Caco-2 (cell line): ENCODE data around the gene VSIG1. TPM values are rescaled to one million over a fixed set of nuclear protein-coding genes. Genes with fewer than 3 reads are reported as not detected.

Experiments used
- BruUV-seq: library from RNA; stranded (reverse); fragments of 400-500 nt; replicated peaks from 2 replicates; lab custom pipeline; 2021; lab: Mats Ljungman, UMichigan
- CTCF ChIA-PET: fragments of 300-600 bp; sonication (Branson Sonifier 250); formaldehyde crosslinking; loops from one replicate; lab custom pipeline; 2022; ENCODE audit warnings: antibody characterized with exemption; lab: Charles Lee
- POLR2A ChIA-PET: fragments of 300-600 bp; sonication (Branson Sonifier 250); formaldehyde crosslinking; loops from one replicate; lab custom pipeline; 2022; ENCODE audit warnings: antibody characterized with exemption; lab: Charles Lee
- DNase-seq, 2 experiments: peaks; one replicate each; pipeline versions ENCODE4 v3.0.0 to v3.0.0-alpha.2; 2020 to 2022
- H3K27me3 ChIP-seq: replicated peaks from 2 replicates; pipeline ENCODE4 v1.6.0; 2011; ENCODE audit warnings: low read length; ENCODE audit not compliant: control insufficient read depth, insufficient read depth
- H3K36me3 ChIP-seq: 2 replicates; pipeline ENCODE4 v1.5.1; 2011; ENCODE audit warnings: low read length; ENCODE audit not compliant: control insufficient read depth, insufficient read depth
- H3K4me1 ChIP-seq: fragments of 250-450 bp; sonication (Bioruptor Pico); 2 replicates; pipeline ENCODE4 v1.5.1; 2020; ENCODE audit warnings: mild to moderate bottlenecking
- H3K4me3 ChIP-seq: 2 replicates; pipeline ENCODE4 v1.5.1; 2011; ENCODE audit warnings: low read depth, mild to moderate bottlenecking, control low read depth, low read length
- H3K9me3 ChIP-seq: fragments of 250-450 bp; sonication (Bioruptor Pico); 2 replicates; pipeline ENCODE4 v1.5.1; 2020; ENCODE audit warnings: mild to moderate bottlenecking, moderate library complexity
- H3K27ac Mint-ChIP-seq: one replicate; pipeline ENCODE4 v1.8.0; 2022; ENCODE audit warnings: mixed read lengths; ENCODE audit not compliant: unreplicated experiment
- H3K27me3 Mint-ChIP-seq: one replicate; pipeline ENCODE4 v1.8.0; 2022; ENCODE audit warnings: mixed read lengths; ENCODE audit not compliant: insufficient read depth, unreplicated experiment
- H3K36me3 Mint-ChIP-seq: one replicate; pipeline ENCODE4 v1.8.0; 2022; ENCODE audit warnings: mild to moderate bottlenecking, mixed read lengths; ENCODE audit not compliant: insufficient read depth, unreplicated experiment
- H3K4me1 Mint-ChIP-seq: one replicate; pipeline ENCODE4 v1.8.0; 2022; ENCODE audit warnings: low read depth, mixed read lengths; ENCODE audit not compliant: unreplicated experiment
- H3K4me3 Mint-ChIP-seq: one replicate; pipeline ENCODE4 v1.8.0; 2022; ENCODE audit warnings: mild to moderate bottlenecking, moderate library complexity, mixed read lengths; ENCODE audit not compliant: unreplicated experiment
- H3K9me3 Mint-ChIP-seq: one replicate; pipeline ENCODE4 v1.8.0; 2022; ENCODE audit warnings: mixed read lengths; ENCODE audit not compliant: unreplicated experiment
- intact Hi-C: fragments of 100-400 bp; cut with micrococcal nuclease; formaldehyde crosslinking; loops from one replicate; pipeline ENCODE4 v1.10.0; 2022; ENCODE audit not compliant: unreplicated experiment
- total RNA-seq: library from RNA; stranded (reverse); gene quantifications from 2 replicates; pipeline ENCODE4 v1.2.3, GENCODE V29; 2022
- TF ChIP-seq, protein P1 (sequence below), 2 experiments: fragments of 200-600 bp in 1 of 2; IDR thresholded peaks; 1 replicate in 1 of 2; 2 replicates in 1 of 2; pipeline versions ENCODE4 v1.5.1 to v1.8.0; 2011 to 2022; ENCODE audit warnings: antibody characterized with exemption in 1 of 2, control low read depth in 1 of 2, inconsistent platforms in 1 of 2, low read depth in 1 of 2, low read length in 1 of 2, mild to moderate bottlenecking in 1 of 2, moderate library complexity in 1 of 2; ENCODE audit not compliant: insufficient read depth in 1 of 2, severe bottlenecking in 1 of 2, unreplicated experiment in 1 of 2

Gene VSIG1
- total RNA-seq, 1 experiment from 2014 or later, result not detected

GRCh38 chrX:108087792-108088191 lies 42.9 kb downstream of the VSIG1 start:
- Histone ChIP-seq H3K36me3 (no peaks in the 10 kb centered on the region), H3K4me1 (no peaks in the 10 kb centered on the region; the same call in 1 of the 2 replicates), H3K27me3 (no peaks in the 10 kb centered on the region), H3K4me3 (no peak overlapping the region), H3K9me3 (no peaks in the 10 kb centered on the region)
- ChIA-PET POLR2A (no interaction called here), CTCF (no interaction called here)
- intact Hi-C loops, result no loop called here
- Mint-ChIP-seq H3K27ac (no peak overlapping the region), H3K9me3 (no peaks in the 10 kb centered on the region), H3K27me3 (no peaks in the 10 kb centered on the region), H3K4me1 (no peaks in the 10 kb centered on the region), H3K36me3 (no peaks in the 10 kb centered on the region), H3K4me3 (no peak overlapping the region)
- DNase-seq, result no peak
- TF ChIP-seq, protein P1, sequence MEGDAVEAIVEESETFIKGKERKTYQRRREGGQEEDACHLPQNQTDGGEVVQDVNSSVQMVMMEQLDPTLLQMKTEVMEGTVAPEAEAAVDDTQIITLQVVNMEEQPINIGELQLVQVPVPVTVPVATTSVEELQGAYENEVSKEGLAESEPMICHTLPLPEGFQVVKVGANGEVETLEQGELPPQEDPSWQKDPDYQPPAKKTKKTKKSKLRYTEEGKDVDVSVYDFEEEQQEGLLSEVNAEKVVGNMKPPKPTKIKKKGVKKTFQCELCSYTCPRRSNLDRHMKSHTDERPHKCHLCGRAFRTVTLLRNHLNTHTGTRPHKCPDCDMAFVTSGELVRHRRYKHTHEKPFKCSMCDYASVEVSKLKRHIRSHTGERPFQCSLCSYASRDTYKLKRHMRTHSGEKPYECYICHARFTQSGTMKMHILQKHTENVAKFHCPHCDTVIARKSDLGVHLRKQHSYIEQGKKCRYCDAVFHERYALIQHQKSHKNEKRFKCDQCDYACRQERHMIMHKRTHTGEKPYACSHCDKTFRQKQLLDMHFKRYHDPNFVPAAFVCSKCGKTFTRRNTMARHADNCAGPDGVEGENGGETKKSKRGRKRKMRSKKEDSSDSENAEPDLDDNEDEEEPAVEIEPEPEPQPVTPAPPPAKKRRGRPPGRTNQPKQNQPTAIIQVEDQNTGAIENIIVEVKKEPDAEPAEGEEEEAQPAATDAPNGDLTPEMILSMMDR (IDR thresholded peaks at IDR 0.05; ENCODE audit: insufficient read depth in 1 of 2, low read depth in 1 of 2, low read length in 1 of 2, severe bottlenecking in 1 of 2, unreplicated experiment in 1 of 2), result no peak
- BruUV-seq, result no TSS peak

- POLR2A ChIA-PET, result no interaction called here
- TF ChIP-seq, protein P1 (IDR thresholded peaks at IDR 0.05; ENCODE audit: insufficient read depth in 1 of 2, low read depth in 1 of 2, low read length in 1 of 2, severe bottlenecking in 1 of 2, unreplicated experiment in 1 of 2), result no peak
- no peaks in the 10 kb centered on the region for H3K27me3 ChIP-seq
- no peak overlapping the region for H3K4me3 ChIP-seq
- H3K27me3 Mint-ChIP-seq, result no peaks in the 10 kb centered on the region
- CTCF ChIA-PET, result no interaction called here
- no peaks in the 10 kb centered on the region for H3K9me3 ChIP-seq
- H3K36me3 Mint-ChIP-seq, result no peaks in the 10 kb centered on the region
- no peak overlapping the region for H3K4me3 Mint-ChIP-seq
- intact Hi-C loops, result no loop called here
- no peaks in the 10 kb centered on the region for H3K9me3 Mint-ChIP-seq
- no peaks in the 10 kb centered on the region for H3K36me3 ChIP-seq
- H3K4me1 Mint-ChIP-seq, result no peaks in the 10 kb centered on the region
- no TSS peak for BruUV-seq
- H3K4me1 ChIP-seq, result no peaks in the 10 kb centered on the region; the same call in 1 of the 2 replicates
- no peak for DNase-seq
- H3K27ac Mint-ChIP-seq, result no peak overlapping the region
Observed at GRCh38 chrX:108088511-108088910, 43.6 kb downstream of the VSIG1 start.

DNA sequence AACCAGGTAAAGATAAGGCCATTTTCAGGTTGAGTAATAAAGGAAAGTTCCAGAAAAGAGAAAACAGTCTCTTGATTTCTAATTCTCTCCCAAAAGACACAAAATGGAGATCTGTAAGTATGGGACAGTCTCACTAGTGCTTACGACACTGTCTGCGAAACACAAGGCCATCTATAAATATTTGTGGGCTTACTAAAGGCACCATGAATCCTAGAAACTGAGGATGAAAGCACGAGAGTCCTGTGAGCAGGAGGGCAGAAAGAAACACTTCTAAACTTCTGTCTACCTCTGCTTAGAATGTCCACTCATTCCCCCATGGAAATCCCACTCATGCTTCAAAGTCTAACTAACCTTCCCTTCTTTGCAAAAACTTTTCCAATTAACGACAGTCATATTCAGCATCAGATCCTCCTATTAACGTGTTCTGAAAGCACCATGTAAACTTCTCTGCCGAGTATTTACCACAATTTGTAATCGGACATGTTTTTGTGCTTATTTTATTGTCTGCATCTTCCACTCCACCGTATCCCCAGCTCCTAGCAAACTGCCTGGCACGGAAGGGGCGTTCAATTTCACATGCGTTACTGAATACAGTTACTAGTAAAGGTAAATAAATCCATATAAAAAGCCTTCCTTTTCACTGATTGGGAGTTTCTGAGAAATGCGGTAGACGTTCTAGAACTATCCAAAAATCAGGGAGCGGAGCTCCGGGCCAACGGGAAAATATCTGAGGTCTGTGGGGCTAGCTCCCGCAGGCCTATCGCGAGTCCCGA lies 45.8 kb downstream of the VSIG1 start:
- CTCF ChIA-PET, result interaction anchor here (0.6 kb wide), 1 partner anchor 214 kb away, joined by 3 read pairs; no protein-coding TSS in a partner anchor
- intact Hi-C loops, result no loop called here
- Mint-ChIP-seq H3K4me3 (no peak overlapping the region), H3K4me1 (no peaks in the 10 kb centered on the region), H3K36me3 (no peaks in the 10 kb centered on the region), H3K9me3 (no peaks in the 10 kb centered on the region), H3K27me3 (no peaks in the 10 kb centered on the region), H3K27ac (no peak overlapping the region)
- BruUV-seq, result TSS peak; percentile 77
- no peaks in the 10 kb centered on the region; the same call in 1 of the 2 replicates for H3K4me1 ChIP-seq
- no peaks in the 10 kb centered on the region for H3K27me3 ChIP-seq
- no peak for DNase-seq
- TF ChIP-seq, protein P1 (IDR thresholded peaks at IDR 0.05; ENCODE audit: insufficient read depth in 1 of 2, low read depth in 1 of 2, low read length in 1 of 2, severe bottlenecking in 1 of 2, unreplicated experiment in 1 of 2), result no peak
- H3K4me3 ChIP-seq, result peak overlapping the region; percentile 65
- H3K36me3 ChIP-seq, result no peaks in the 10 kb centered on the region
- POLR2A ChIA-PET, result interaction anchor here (0.5 kb wide), 1 partner anchor 1447 kb away, joined by 4 read pairs; no protein-coding TSS in a partner anchor
- H3K9me3 ChIP-seq, result no peaks in the 10 kb centered on the region
